Endodermal cell (in vitro differentiated cells): Measurements from ENCODE around the gene ST6GALNAC1. TPM values are rescaled to one million over a fixed set of nuclear protein-coding genes. Genes with fewer than 3 reads are reported as not detected.
A peak's percentile ranks its signal among the peaks of the same experiment; 100 is the strongest.

Source experiments
- DNase-seq: peaks from one replicate; pipeline ENCODE4 v3.0.0-alpha.2; 2017
- H3K27ac ChIP-seq: 2 replicates; pipeline ENCODE4 v1.5.1; 2013; ENCODE audit warnings: mild to moderate bottlenecking, low read depth, low read length, moderate library complexity
- H3K27me3 ChIP-seq: 2 replicates; pipeline ENCODE4 v1.6.1; 2013; ENCODE audit warnings: mild to moderate bottlenecking, low read length, moderate library complexity; ENCODE audit not compliant: insufficient read depth, control insufficient read depth, poor library complexity, severe bottlenecking
- H3K36me3 ChIP-seq: 2 replicates; pipeline ENCODE4 v1.7.0; 2013; ENCODE audit warnings: mild to moderate bottlenecking, low read length, moderate library complexity; ENCODE audit not compliant: control insufficient read depth, insufficient read depth
- H3K4me1 ChIP-seq: one replicate; pipeline ENCODE4 v1.7.0; 2013; ENCODE audit warnings: low read length; ENCODE audit not compliant: control insufficient read depth, insufficient read depth
- H3K4me3 ChIP-seq: 2 replicates; pipeline ENCODE4 v1.5.1; 2013; ENCODE audit warnings: mild to moderate bottlenecking, low read length, moderate library complexity
- H3K9ac ChIP-seq: 2 replicates; pipeline ENCODE4 v1.6.1; 2013; ENCODE audit warnings: mild to moderate bottlenecking, low read length, moderate library complexity; ENCODE audit not compliant: poor library complexity, severe bottlenecking; ENCODE audit errors: extremely low read depth
- H3K9me3 ChIP-seq: 2 replicates; pipeline ENCODE4 v1.6.1; 2013; ENCODE audit warnings: mild to moderate bottlenecking, low read length, moderate library complexity; ENCODE audit not compliant: control insufficient read depth
- H3K27ac Mint-ChIP-seq: 2 replicates; pipeline ENCODE4 v1.8.0; 2020; ENCODE audit warnings: mixed read lengths
- H3K27me3 Mint-ChIP-seq: 2 replicates; pipeline ENCODE4 v1.8.0; 2021; ENCODE audit warnings: mild to moderate bottlenecking, mixed read lengths; ENCODE audit not compliant: insufficient read depth
- H3K36me3 Mint-ChIP-seq: 2 replicates; pipeline ENCODE4 v1.8.0; 2020; ENCODE audit warnings: low read depth, mixed read lengths
- H3K4me1 Mint-ChIP-seq: 2 replicates; pipeline ENCODE4 v1.8.0; 2020; ENCODE audit warnings: mixed read lengths
- H3K4me3 Mint-ChIP-seq: 2 replicates; pipeline ENCODE4 v1.8.0; 2020; ENCODE audit warnings: mild to moderate bottlenecking, moderate library complexity, mixed read lengths
- H3K9me3 Mint-ChIP-seq: 2 replicates; pipeline ENCODE4 v1.8.0; 2020; ENCODE audit warnings: mild to moderate bottlenecking, mixed read lengths
- CTCF ChIP-seq: fragments of 200-600 bp; sonication (generic); conservative IDR thresholded peaks from 2 replicates; pipeline ENCODE4 v1.5.0; 2021; ENCODE audit warnings: antibody characterized with exemption, mild to moderate bottlenecking
- WGBS, 2 experiments: methylation state at CpG; one replicate each; pipeline versions ENCODE4 v1.1.5 to v1.1.7; 2013; ENCODE audit warnings: missing lambda C conversion rate in 2 of 2, mixed read lengths in 1 of 2; ENCODE audit not compliant: insufficient coverage in 1 of 2, insufficient read length in 1 of 2; 5-methylcytosine and 5-hydroxymethylcytosine counted together
- total RNA-seq, 2 donors: library from RNA; stranded (reverse); fragmentation: NEBNext Ultra II Directional in 1 of 2; extraction: Animal tissue kit (Norgen Biotek cat#: 25700) in 1 of 2; gene quantifications; 2 replicates in 1 of 2; 3 replicates in 1 of 2; pipeline ENCODE4 v1.2.1, GENCODE V29; 2021

The ST6GALNAC1 gene
- total RNA-seq, 2 donors from 2014 or later: not detected

- Mint-ChIP-seq H3K27ac (no peak overlapping the region), H3K9me3 (no peaks in the 10 kb centered on the region), H3K27me3 (peaks cover 4% of the 10 kb centered on the region), H3K4me3 (no peak overlapping the region), H3K36me3 (no peaks in the 10 kb centered on the region), H3K4me1 (peaks cover 17% of the 10 kb centered on the region)
- Histone ChIP-seq H3K4me1 (no peaks in the 10 kb centered on the region), H3K27me3 (no peaks in the 10 kb centered on the region), H3K27ac (no peak overlapping the region), H3K9me3 (no peaks in the 10 kb centered on the region), H3K4me3 (no peak overlapping the region), H3K36me3 (no peaks in the 10 kb centered on the region), H3K9ac (no peak overlapping the region)
- peak; percentile 72 for DNase-seq
- 71 to 76% methylated on average over 5 to 6 of the region's 6 CpGs for WGBS, 2 experiments
- no peak for TF ChIP-seq CTCF
These were observed 13.4 kb downstream of the ST6GALNAC1 start for GRCh38 chr17:76630151-76630550.

GRCh38 chr17:76627510-76627909, 16.0 kb downstream of the ST6GALNAC1 start:
- WGBS, 2 experiments: 83 to 92% methylated on average over 1 to 10 of the region's 13 CpGs
- Histone ChIP-seq H3K27ac (no peak overlapping the region), H3K4me3 (no peak overlapping the region)

GRCh38 chr17:76626442-76626841, 17.1 kb downstream of the ST6GALNAC1 start:
- no peak for DNase-seq
- no peaks in the 10 kb centered on the region for H3K9me3 ChIP-seq
- Mint-ChIP-seq H3K36me3 (no peaks in the 10 kb centered on the region), H3K9me3 (no peaks in the 10 kb centered on the region), H3K4me3 (no peak overlapping the region), H3K4me1 (peaks cover 8% of the 10 kb centered on the region), H3K27ac (no peak overlapping the region), H3K27me3 (peaks cover 10% of the 10 kb centered on the region)
- no peaks in the 10 kb centered on the region for H3K27me3 ChIP-seq
- H3K36me3 ChIP-seq: no peaks in the 10 kb centered on the region
- no peak overlapping the region for H3K27ac ChIP-seq
- H3K4me1 ChIP-seq: no peaks in the 10 kb centered on the region
- H3K9ac ChIP-seq: no peak overlapping the region
- TF ChIP-seq CTCF: no peak
- no peak overlapping the region for H3K4me3 ChIP-seq
- 89 to 93% methylated on average over 11 of the region's 11 CpGs for WGBS, 2 experiments

More at GRCh38 chr17:76627510-76627909, 16.0 kb downstream of the ST6GALNAC1 start:
- Histone ChIP-seq H3K9ac (no peak overlapping the region), H3K36me3 (no peaks in the 10 kb centered on the region), H3K27me3 (no peaks in the 10 kb centered on the region), H3K4me1 (no peaks in the 10 kb centered on the region), H3K9me3 (no peaks in the 10 kb centered on the region)
- Mint-ChIP-seq H3K4me3 (no peak overlapping the region), H3K9me3 (no peaks in the 10 kb centered on the region), H3K27me3 (peaks cover 10% of the 10 kb centered on the region), H3K36me3 (no peaks in the 10 kb centered on the region), H3K27ac (no peak overlapping the region), H3K4me1 (peaks cover 12% of the 10 kb centered on the region)
- TF ChIP-seq CTCF: no peak
- peak; percentile 42 for DNase-seq
